ENCODE data around the gene EPHX1. TPM values are rescaled to one million over a fixed set of nuclear protein-coding genes. Genes with fewer than 3 reads are reported as not detected.

Gene EPHX1
- total and polyA plus RNA-seq, 2 donors (not counting 1 experiment from before 2014, with no cell fraction given) = 0.75 to 4.2 TPM

DNA sequence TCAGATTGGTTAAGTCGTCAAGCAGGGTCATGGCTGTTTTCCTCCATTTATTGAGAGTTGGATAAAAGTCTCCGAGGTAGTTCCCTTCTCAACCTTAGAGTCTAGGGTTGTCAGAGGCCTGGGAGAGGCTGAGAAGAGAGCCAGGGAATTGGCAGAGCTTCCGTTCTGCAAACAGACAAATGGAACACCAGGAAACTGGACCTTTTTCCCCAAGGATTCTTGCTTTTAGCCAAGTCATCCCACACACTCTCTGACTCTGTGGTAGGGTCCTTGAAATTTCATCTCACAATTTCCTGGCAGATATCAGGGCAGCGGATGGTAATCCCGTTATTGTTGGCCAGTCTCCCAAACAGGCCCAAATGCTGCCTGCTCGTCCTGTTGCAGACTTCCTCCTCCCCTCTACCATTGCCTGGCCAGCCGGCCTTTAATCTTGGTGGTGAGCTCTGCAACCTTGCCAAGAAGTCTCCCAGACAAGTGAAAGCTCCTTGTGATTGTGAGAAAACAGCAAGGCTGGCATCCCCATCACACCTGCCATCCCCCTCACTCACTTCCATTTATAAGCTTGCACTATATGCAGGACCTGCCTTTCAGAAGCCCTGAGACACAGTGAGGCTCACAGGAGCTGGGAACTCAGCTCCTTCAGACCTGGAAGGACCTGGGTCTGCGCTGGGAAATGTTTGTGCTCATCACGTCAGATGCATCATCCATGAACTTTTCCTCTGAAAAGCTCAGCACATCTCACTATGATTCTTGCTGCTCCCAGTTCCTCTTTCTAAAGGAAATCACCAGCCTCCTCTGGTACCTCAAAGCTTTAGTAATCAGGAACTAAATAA is 46.0 kb upstream of the EPHX1 start:
- no peak overlapping the region for H3K9ac ChIP-seq (ENCODE audit: low read length)
- POLR2A ChIA-PET = no interaction called here
- peaks cover 3% of the 10 kb centered on the region for H3K27me3 Mint-ChIP-seq

More for the DNA sequence above, 46.0 kb upstream of the EPHX1 start:
- Histone ChIP-seq H3K4me3 (ENCODE audit: control extremely low read depth in 1 of 5, extremely low read depth in 1 of 5, insufficient read depth in 1 of 5, low read depth in 2 of 5, low read length in 4 of 5) (no peak overlapping the region), H3K4me2 (replicated peaks; ENCODE audit: low read depth, low read length, poor library complexity, severe bottlenecking) (no peak overlapping the region), H3K79me2 (ENCODE audit: control insufficient read depth, insufficient read depth, low read length) (no peaks in the 10 kb centered on the region), H4K20me1 (ENCODE audit: control insufficient read depth, insufficient read depth, low read length, poor library complexity, severe bottlenecking) (no peaks in the 10 kb centered on the region), H3K36me3 (replicated peaks in 1 of 2; ENCODE audit: control extremely low read depth in 1 of 2, control insufficient read depth in 1 of 2, extremely low read depth in 1 of 2, insufficient read depth in 2 of 2, low read length in 1 of 2) (no peaks in the 10 kb centered on the region), H3K27me3 (replicated peaks in 1 of 4; ENCODE audit: control extremely low read depth in 1 of 4, control insufficient read depth in 3 of 4, insufficient read depth in 4 of 4, low read length in 3 of 4) (no peaks in the 10 kb centered on the region), H2AFZ (ENCODE audit: insufficient read depth, low read depth, low read length, poor library complexity, severe bottlenecking) (no peak overlapping the region), H3K27ac (ENCODE audit: low read length in 2 of 2) (no peak overlapping the region), H3K4me1 (ENCODE audit: control insufficient read depth in 2 of 2, insufficient read depth in 2 of 2, low read length in 2 of 2) (peaks cover 5 to 8% of the 10 kb centered on the region in 2 donors), H3K9me3 (ENCODE audit: control extremely low read depth in 1 of 3, control insufficient read depth in 2 of 3, insufficient read depth in 1 of 3, low read length in 2 of 3) (no peaks in the 10 kb centered on the region)
- TF ChIP-seq EZH2 (IDR thresholded peaks at IDR 0.05; ENCODE audit: borderline replicate concordance, insufficient read depth, low read depth, low read length, poor library complexity, severe bottlenecking) = no peak
- TF ChIP-seq, protein P1, sequence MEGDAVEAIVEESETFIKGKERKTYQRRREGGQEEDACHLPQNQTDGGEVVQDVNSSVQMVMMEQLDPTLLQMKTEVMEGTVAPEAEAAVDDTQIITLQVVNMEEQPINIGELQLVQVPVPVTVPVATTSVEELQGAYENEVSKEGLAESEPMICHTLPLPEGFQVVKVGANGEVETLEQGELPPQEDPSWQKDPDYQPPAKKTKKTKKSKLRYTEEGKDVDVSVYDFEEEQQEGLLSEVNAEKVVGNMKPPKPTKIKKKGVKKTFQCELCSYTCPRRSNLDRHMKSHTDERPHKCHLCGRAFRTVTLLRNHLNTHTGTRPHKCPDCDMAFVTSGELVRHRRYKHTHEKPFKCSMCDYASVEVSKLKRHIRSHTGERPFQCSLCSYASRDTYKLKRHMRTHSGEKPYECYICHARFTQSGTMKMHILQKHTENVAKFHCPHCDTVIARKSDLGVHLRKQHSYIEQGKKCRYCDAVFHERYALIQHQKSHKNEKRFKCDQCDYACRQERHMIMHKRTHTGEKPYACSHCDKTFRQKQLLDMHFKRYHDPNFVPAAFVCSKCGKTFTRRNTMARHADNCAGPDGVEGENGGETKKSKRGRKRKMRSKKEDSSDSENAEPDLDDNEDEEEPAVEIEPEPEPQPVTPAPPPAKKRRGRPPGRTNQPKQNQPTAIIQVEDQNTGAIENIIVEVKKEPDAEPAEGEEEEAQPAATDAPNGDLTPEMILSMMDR (IDR thresholded peaks at IDR 0.05) = no peak
- no peaks in the 10 kb centered on the region for H3K9me3 Mint-ChIP-seq (ENCODE audit: insufficient read depth)
- intact Hi-C loops (cut with micrococcal nuclease) = no loop called here
- DNase-seq = no peak
- no peak for ATAC-seq (ENCODE audit: low read depth)
- CTCF ChIA-PET = interaction anchor here (0.6 to 1.5 kb wide), 4 partner anchors 13 to 287 kb away, joined by 3 to 6 read pairs (median 3); partner anchors contain the start of gene SRP9
- peaks cover 8% of the 10 kb centered on the region for H3K4me1 Mint-ChIP-seq
- WGBS (ENCODE audit: insufficient coverage) = 82% methylated on average over 8 of the region's 9 CpGs
- H3K4me3 Mint-ChIP-seq = no peak overlapping the region
- no peak overlapping the region for H3K27ac Mint-ChIP-seq
